GM19467 (cell line): ENCODE data around the gene NDUFS2.

ENCODE experiments used
- ATAC-seq: cut with Tn5 transposase; IDR thresholded peaks from one replicate; pipeline ENCODE4 v1.9.1; 2021; ENCODE audit warnings: mild to moderate bottlenecking, moderate library complexity; ENCODE audit not compliant: unreplicated experiment

The NDUFS2 gene

GRCh38 chr1:161172349-161172748 lies 29.8 kb upstream of the NDUFS2 start:
- ATAC-seq, result no peak

GRCh38 chr1:161172776-161173376 lies 29.3 kb upstream of the NDUFS2 start:
- ATAC-seq, result no peak

GRCh38 chr1:161173711-161174110 lies 28.5 kb upstream of the NDUFS2 start:
- no peak for ATAC-seq

GRCh38 chr1:161174911-161175310 lies 27.3 kb upstream of the NDUFS2 start:
- no peak for ATAC-seq

GRCh38 chr1:161175771-161176453 lies 26.3 kb upstream of the NDUFS2 start:
- no peak for ATAC-seq

GRCh38 chr1:161176468-161177111 lies 25.6 kb upstream of the NDUFS2 start:
- ATAC-seq, result no peak

GRCh38 chr1:161177112-161177935 lies 24.8 kb upstream of the NDUFS2 start, which contains the start of gene B4GALT3:
TSS of gene B4GALT3 (minus strand) at chr1:161177507. CDS start at chr1:161176060, 1,447 bp downstream.
- peak; percentile 60 for ATAC-seq

GRCh38 chr1:161177936-161178244 lies 24.3 kb upstream of the NDUFS2 start:
- no peak for ATAC-seq

- no peak for ATAC-seq
Observed at GRCh38 chr1:161179698-161180097, 22.5 kb upstream of the NDUFS2 start.

GRCh38 chr1:161180639-161181038 lies 21.5 kb upstream of the NDUFS2 start:
- ATAC-seq, result no peak

GRCh38 chr1:161182214-161182613 lies 20.0 kb upstream of the NDUFS2 start:
- ATAC-seq, result no peak

GRCh38 chr1:161185282-161185682 lies 16.9 kb upstream of the NDUFS2 start:
- peak; percentile 44 for ATAC-seq

- peak; percentile 14 for ATAC-seq
Observed at GRCh38 chr1:161185732-161186311, 16.3 kb upstream of the NDUFS2 start.

- ATAC-seq, result no peak
Observed at GRCh38 chr1:161187311-161187710, 14.9 kb upstream of the NDUFS2 start.

GRCh38 chr1:161188381-161188780 lies 13.8 kb upstream of the NDUFS2 start:
- no peak for ATAC-seq

GRCh38 chr1:161189036-161189435 lies 13.1 kb upstream of the NDUFS2 start:
- no peak for ATAC-seq

- no peak for ATAC-seq
Observed at GRCh38 chr1:161190962-161191521, 11.1 kb upstream of the NDUFS2 start.

GRCh38 chr1:161191971-161192370 lies 10.2 kb upstream of the NDUFS2 start:
- ATAC-seq, result no peak

- ATAC-seq, result no peak
Observed at GRCh38 chr1:161192476-161193465, 9.4 kb upstream of the NDUFS2 start.
